Activated T-cell treated with anti-CD3 and anti-CD28 coated beads for 24 hours (primary cell): ENCODE data around the gene MTMR3.
"Not testable (repeated sequence)": the region's sequence is repeated elsewhere in the genome, so short reads cannot be mapped to it uniquely, and the experiment has no call there.

Experiments
- DNase-seq: peaks from one replicate; pipeline ENCODE4 v3.0.0-alpha.2; 2020; ENCODE audit warnings: low read depth

Gene MTMR3

GRCh38 chr22:29883045-29883774 lies at the start of gene MTMR3:
Gene MTMR3 (plus strand): TSS chr22:29883174. CDS start chr22:29971060, 87,886 bp downstream.
- DNase-seq, result peak; percentile 94

- DNase-seq, result no peak
These were observed 49.5 kb upstream of the MTMR3 start for GRCh38 chr22:29833392-29833965.

- DNase-seq, result no peak
These were observed 48.9 kb upstream of the MTMR3 start for GRCh38 chr22:29834046-29834445.

GRCh38 chr22:29836791-29837370 lies 46.1 kb upstream of the MTMR3 start:
- not testable (repeated sequence) for DNase-seq

GRCh38 chr22:29837741-29838598 lies 45.0 kb upstream of the MTMR3 start, which contains the start of gene ASCC2:
Gene ASCC2 (minus strand): TSS chr22:29838274. CDS start chr22:29832325, 5,949 bp downstream.
- peak; percentile 99 for DNase-seq

GRCh38 chr22:29838599-29838956 lies 44.4 kb upstream of the MTMR3 start:
- no peak for DNase-seq

GRCh38 chr22:29839039-29839438 lies 43.9 kb upstream of the MTMR3 start:
- DNase-seq, result no peak

GRCh38 chr22:29840498-29840897 lies 42.5 kb upstream of the MTMR3 start:
- DNase-seq, result no peak

GRCh38 chr22:29842172-29842571 lies 40.8 kb upstream of the MTMR3 start:
- no peak for DNase-seq

- DNase-seq, result no peak
These were observed 40.2 kb upstream of the MTMR3 start for GRCh38 chr22:29842740-29843139.

GRCh38 chr22:29846290-29846689 lies 36.7 kb upstream of the MTMR3 start:
- DNase-seq, result no peak

GRCh38 chr22:29848111-29848510 lies 34.9 kb upstream of the MTMR3 start:
- no peak for DNase-seq

GRCh38 chr22:29854432-29854831 lies 28.5 kb upstream of the MTMR3 start:
- DNase-seq, result no peak

- DNase-seq, result no peak
These were observed 27.3 kb upstream of the MTMR3 start for GRCh38 chr22:29855611-29856181.

- DNase-seq, result no peak
These were observed 26.5 kb upstream of the MTMR3 start for GRCh38 chr22:29856496-29856895.

GRCh38 chr22:29859030-29859429 lies 23.9 kb upstream of the MTMR3 start:
- DNase-seq, result not testable (repeated sequence)

- DNase-seq, result no peak
These were observed 22.8 kb upstream of the MTMR3 start for GRCh38 chr22:29860006-29860766.

GRCh38 chr22:29861672-29862297 lies 21.2 kb upstream of the MTMR3 start:
- no peak for DNase-seq

- DNase-seq, result not testable (repeated sequence)
These were observed 17.4 kb upstream of the MTMR3 start for GRCh38 chr22:29865572-29865971.

GRCh38 chr22:29867260-29867659 lies 15.7 kb upstream of the MTMR3 start:
- DNase-seq, result no peak

GRCh38 chr22:29867851-29868250 lies 15.1 kb upstream of the MTMR3 start:
- no peak for DNase-seq
